HEK293 (cell line): ENCODE results near the gene NAV1.

ENCODE experiments used
- CTCF ChIA-PET: fragments of 350-600 bp; formaldehyde crosslinking; extraction: SDS; loops from one replicate; lab custom pipeline; 2021; ENCODE audit warnings: antibody characterized with exemption; lab: Yijun Ruan, JAX
- POLR2A ChIA-PET: fragments of 300-600 bp; formaldehyde crosslinking; extraction: SDS; loops from one replicate; lab custom pipeline; 2020; ENCODE audit warnings: antibody characterized with exemption, inconsistent platforms; lab: Yijun Ruan, JAX
- H3K27ac ChIP-seq: fragments of 200-500 bp; sonication (Bioruptor generic); 2 replicates; pipeline ENCODE4 v1.5.1; 2014; ENCODE audit warnings: low read depth, low read length, control low read depth, inconsistent platforms; ENCODE audit errors: extremely low read depth
- H3K36me3 ChIP-seq, 2 experiments: fragments of 200-500 bp in 1 of 2; sonication (Bioruptor generic) in 1 of 2; 1 replicate in 1 of 2; 2 replicates in 1 of 2; pipeline ENCODE4 v1.5.1; 2014 to 2017; ENCODE audit warnings: inconsistent platforms in 2 of 2, low read length in 2 of 2; ENCODE audit not compliant: control insufficient read depth in 2 of 2, insufficient read depth in 1 of 2
- H3K4me1 ChIP-seq: fragments of 200-500 bp; sonication (Bioruptor generic); 2 replicates; pipeline ENCODE4 v1.5.1; 2014; ENCODE audit warnings: mild to moderate bottlenecking, low read length, inconsistent platforms; ENCODE audit not compliant: control insufficient read depth, insufficient read depth
- H3K4me3 ChIP-seq: 2 replicates; pipeline ENCODE4 v1.5.1; 2011; ENCODE audit warnings: low read depth, mild to moderate bottlenecking, control low read depth, low read length, moderate library complexity
- H3K9me3 ChIP-seq: fragments of 200-500 bp; sonication (Bioruptor generic); 2 replicates; pipeline ENCODE4 v1.5.1; 2014; ENCODE audit warnings: low read depth, low read length, inconsistent platforms; ENCODE audit not compliant: control insufficient read depth, insufficient read depth
- GLIS2 ChIP-seq: fragments of 450-650 bp; formaldehyde crosslinking; IDR thresholded peaks from 2 replicates; pipeline ENCODE4 v1.5.1; 2016; ENCODE audit warnings: missing biosample characterization, missing genetic modification characterization
- KLF17 ChIP-seq: fragments of 450-650 bp; formaldehyde crosslinking; IDR thresholded peaks from 2 replicates; pipeline ENCODE4 v1.5.1; 2016; ENCODE audit warnings: missing biosample characterization, missing genetic modification characterization
- REPIN1 ChIP-seq: fragments of 450-650 bp; formaldehyde crosslinking; IDR thresholded peaks from 2 replicates; pipeline ENCODE4 v1.5.1; 2017; ENCODE audit warnings: missing biosample characterization, missing genetic modification characterization, low read depth
- TRIM28 ChIP-seq: IDR thresholded peaks from 2 replicates; pipeline ENCODE4 v1.6.1; 2011; ENCODE audit warnings: low read length, control low read depth, borderline replicate concordance
- YY1 ChIP-seq: fragments of 450-650 bp; formaldehyde crosslinking; IDR thresholded peaks from 2 replicates; pipeline ENCODE4 v1.5.1; 2018; ENCODE audit warnings: missing biosample characterization, missing genetic modification characterization
- ZBTB10 ChIP-seq: fragments of 450-650 bp; formaldehyde crosslinking; IDR thresholded peaks from 2 replicates; pipeline ENCODE4 v1.5.1; 2016; ENCODE audit warnings: missing biosample characterization, missing genetic modification characterization
- ZFHX2 ChIP-seq: fragments of 450-650 bp; formaldehyde crosslinking; conservative IDR thresholded peaks from 2 replicates; pipeline ENCODE4 v1.5.1; 2016; ENCODE audit warnings: missing biosample characterization, missing genetic modification characterization
- ZFP3 ChIP-seq: fragments of 450-650 bp; formaldehyde crosslinking; IDR thresholded peaks from 2 replicates; pipeline ENCODE4 v1.5.1; 2016; ENCODE audit warnings: low read depth, missing biosample characterization, missing genetic modification characterization
- ZNF140 ChIP-seq: fragments of 450-650 bp; formaldehyde crosslinking; IDR thresholded peaks from 2 replicates; pipeline ENCODE4 v1.5.1; 2016; ENCODE audit warnings: missing biosample characterization, missing genetic modification characterization
- ZNF155 ChIP-seq: fragments of 450-650 bp; formaldehyde crosslinking; IDR thresholded peaks from 2 replicates; pipeline ENCODE4 v1.5.1; 2016; ENCODE audit warnings: missing biosample characterization, missing genetic modification characterization
- ZNF16 ChIP-seq: fragments of 450-650 bp; formaldehyde crosslinking; IDR thresholded peaks from 2 replicates; pipeline ENCODE4 v1.5.1; 2016; ENCODE audit warnings: low read depth, missing biosample characterization, missing genetic modification characterization
- ZNF169 ChIP-seq: fragments of 450-650 bp; formaldehyde crosslinking; IDR thresholded peaks from 2 replicates; pipeline ENCODE4 v1.5.1; 2016; ENCODE audit warnings: missing biosample characterization, missing genetic modification characterization
- ZNF391 ChIP-seq: fragments of 450-650 bp; formaldehyde crosslinking; IDR thresholded peaks from 2 replicates; pipeline ENCODE4 v1.5.1; 2016; ENCODE audit warnings: low read depth, missing biosample characterization, missing genetic modification characterization, borderline replicate concordance
- ZNF473 ChIP-seq: fragments of 450-650 bp; formaldehyde crosslinking; IDR thresholded peaks from 2 replicates; pipeline ENCODE4 v1.5.1; 2017; ENCODE audit warnings: missing biosample characterization, missing genetic modification characterization
- ZNF521 ChIP-seq: fragments of 450-650 bp; formaldehyde crosslinking; IDR thresholded peaks from 2 replicates; pipeline ENCODE4 v1.5.1; 2017; ENCODE audit warnings: missing biosample characterization, mild to moderate bottlenecking, missing genetic modification characterization
- ZNF530 ChIP-seq: fragments of 450-650 bp; formaldehyde crosslinking; IDR thresholded peaks from 2 replicates; pipeline ENCODE4 v1.5.1; 2016; ENCODE audit warnings: low read depth, missing biosample characterization, missing genetic modification characterization
- ZNF561 ChIP-seq: fragments of 450-650 bp; IDR thresholded peaks from 2 replicates; pipeline ENCODE4 v1.5.1; 2018; ENCODE audit warnings: missing biosample characterization, missing genetic modification characterization, borderline replicate concordance
- ZNF585B ChIP-seq: fragments of 450-650 bp; formaldehyde crosslinking; IDR thresholded peaks from 2 replicates; pipeline ENCODE4 v1.5.1; 2016; ENCODE audit warnings: missing biosample characterization, missing genetic modification characterization
- ZNF626 ChIP-seq: fragments of 450-650 bp; sonication (Bioruptor Pico); formaldehyde crosslinking; IDR thresholded peaks from 2 replicates; pipeline ENCODE4 v1.5.1; 2018; ENCODE audit warnings: missing biosample characterization, missing genetic modification characterization, inconsistent platforms
- TF ChIP-seq, protein P1 (sequence below): fragments of 450-650 bp; formaldehyde crosslinking; IDR thresholded peaks from 2 replicates; pipeline ENCODE4 v1.5.1; 2016; ENCODE audit warnings: missing biosample characterization, missing genetic modification characterization, borderline replicate concordance

NAV1 gene

GRCh38 chr1:201587729-201588128 is 48.8 kb downstream of the NAV1 start:
- H3K27ac ChIP-seq, result no peak overlapping the region
- POLR2A ChIA-PET, result no interaction called here

More at GRCh38 chr1:201587729-201588128, 48.8 kb downstream of the NAV1 start:
- peaks cover 2% of the 10 kb centered on the region for H3K4me1 ChIP-seq
- no peak overlapping the region for H3K4me3 ChIP-seq
- CTCF ChIA-PET, result interaction anchor here (1.0 kb wide), 1 partner anchor 15 kb away, joined by 3 read pairs; no protein-coding TSS in a partner anchor
- no peaks in the 10 kb centered on the region for H3K36me3 ChIP-seq
- H3K9me3 ChIP-seq, result no peaks in the 10 kb centered on the region
- TF ChIP-seq ZNF585B (tag by site-specific recombination) (no peak), ZFP3 (tag by site-specific recombination) (no peak), REPIN1 (no peak), ZNF16 (no peak), ZNF521 (tag by site-specific recombination) (no peak), YY1 (no peak), KLF17 (tag by site-specific recombination) (no peak), ZBTB10 (tag by site-specific recombination) (no peak), ZNF391 (tag by site-specific recombination) (no peak), ZFHX2 (tag by site-specific recombination) (no peak), GLIS2 (no peak), ZNF530 (no peak), ZNF561 (tag by site-specific recombination) (no peak), ZNF155 (no peak), ZNF169 (no peak), ZNF626 (tag by site-specific recombination) (no peak), ZNF140 (tag by site-specific recombination) (no peak), ZNF473 (tag by site-specific recombination) (no peak), TRIM28 (no peak)
- TF ChIP-seq, protein P1, sequence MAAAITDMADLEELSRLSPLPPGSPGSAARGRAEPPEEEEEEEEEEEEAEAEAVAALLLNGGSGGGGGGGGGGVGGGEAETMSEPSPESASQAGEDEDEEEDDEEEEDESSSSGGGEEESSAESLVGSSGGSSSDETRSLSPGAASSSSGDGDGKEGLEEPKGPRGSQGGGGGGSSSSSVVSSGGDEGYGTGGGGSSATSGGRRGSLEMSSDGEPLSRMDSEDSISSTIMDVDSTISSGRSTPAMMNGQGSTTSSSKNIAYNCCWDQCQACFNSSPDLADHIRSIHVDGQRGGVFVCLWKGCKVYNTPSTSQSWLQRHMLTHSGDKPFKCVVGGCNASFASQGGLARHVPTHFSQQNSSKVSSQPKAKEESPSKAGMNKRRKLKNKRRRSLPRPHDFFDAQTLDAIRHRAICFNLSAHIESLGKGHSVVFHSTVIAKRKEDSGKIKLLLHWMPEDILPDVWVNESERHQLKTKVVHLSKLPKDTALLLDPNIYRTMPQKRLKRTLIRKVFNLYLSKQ, result no peak
